Activated CD4-positive, alpha-beta T cell treated with anti-CD3 and anti-CD28 coated beads, Interleukin-2, amount 50 U/mL, for 4 hours (primary cell): ENCODE results near the gene INTS1.

Source experiments
- DNase-seq, 2 experiments: peaks; one replicate each; pipeline ENCODE4 v3.0.0-alpha.2; 2020

INTS1 gene

GRCh38 chr7:1503816-1504775 is at the start of gene INTS1:
TSS of gene INTS1 (minus strand) at chr7:1504389. CDS start at chr7:1503960, 429 bp downstream.
- DNase-seq, result peak; percentile 80 to 83

DNA sequence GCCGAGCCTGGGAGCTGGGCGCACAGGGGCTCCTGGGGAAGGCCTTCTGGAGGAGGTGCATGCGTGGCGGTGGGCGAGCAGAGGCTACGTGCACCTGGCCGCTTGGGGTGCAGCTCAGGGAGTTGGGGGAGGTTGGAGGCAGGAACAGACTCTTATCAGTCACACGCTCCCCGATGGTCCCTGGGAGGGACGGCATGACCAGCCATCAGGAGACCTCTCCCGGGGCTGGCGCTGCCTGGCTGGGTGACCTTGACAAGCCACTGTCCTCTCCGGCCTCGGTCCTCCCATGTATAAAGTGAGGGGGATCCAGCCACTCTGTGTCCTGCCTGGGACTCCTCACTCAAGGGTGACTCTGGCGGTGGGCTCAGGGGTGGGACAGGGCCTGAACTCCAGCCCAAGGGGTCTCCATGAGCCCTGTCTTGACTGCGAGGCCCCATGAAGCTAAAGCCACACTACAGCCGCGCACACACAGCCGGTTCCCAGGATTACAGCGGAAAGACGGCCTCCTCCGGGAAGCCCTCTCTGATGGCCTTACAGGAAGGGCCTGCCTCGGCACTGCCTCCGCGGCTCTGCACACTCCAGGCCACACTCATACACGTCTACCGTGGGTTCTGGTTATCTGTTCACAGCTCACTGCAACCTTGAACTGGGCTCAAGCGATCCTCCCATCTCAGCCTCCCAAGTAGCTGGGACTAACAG is 49.5 kb upstream of the INTS1 start:
- no peak for DNase-seq

DNA sequence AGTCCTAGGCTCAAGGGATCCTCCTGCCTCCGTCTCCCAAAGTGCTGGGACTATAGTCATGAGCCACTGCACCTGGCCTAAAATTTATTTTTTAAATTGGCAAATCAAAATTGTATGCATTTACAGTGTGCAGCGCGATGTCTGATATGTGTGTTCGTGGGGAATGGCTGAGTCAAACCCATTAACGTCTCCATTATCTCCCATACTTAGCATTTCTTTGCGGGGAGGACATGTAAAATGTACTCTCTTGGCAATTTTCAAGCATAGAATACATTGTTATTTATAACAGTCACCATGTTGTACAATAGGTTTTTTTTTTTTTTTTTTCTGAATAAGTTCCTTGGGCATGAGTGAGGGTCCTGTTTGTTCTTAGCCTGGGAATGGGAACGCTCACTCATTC is 48.0 kb upstream of the INTS1 start:
- DNase-seq, result no peak

DNA sequence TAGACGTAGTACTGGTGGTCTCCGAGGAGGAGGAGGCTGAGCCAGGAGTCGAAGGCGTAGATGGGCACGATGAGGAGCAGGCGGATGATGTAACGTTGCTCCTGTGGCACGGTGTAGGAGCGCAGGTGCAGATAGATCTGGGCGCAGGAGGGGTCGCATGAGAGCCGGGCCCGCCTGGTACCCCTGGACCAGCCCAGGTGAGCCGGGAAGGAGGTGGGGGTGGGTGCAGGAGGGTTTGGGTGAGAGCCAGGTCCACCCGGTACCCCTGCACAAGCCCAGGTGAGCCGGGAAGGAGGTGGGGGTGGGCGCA is 46.6 kb upstream of the INTS1 start:
- DNase-seq, result no peak

GRCh38 chr7:1550005-1550845 is 46.0 kb upstream of the INTS1 start:
- no peak for DNase-seq

GRCh38 chr7:1549357-1550004 is 45.3 kb upstream of the INTS1 start:
- DNase-seq, result no peak

- no peak for DNase-seq
Measured at GRCh38 chr7:1548944-1549343, 44.8 kb upstream of the INTS1 start.

- no peak for DNase-seq
Measured at GRCh38 chr7:1548438-1548831, 44.2 kb upstream of the INTS1 start.

- no peak for DNase-seq
Measured at GRCh38 chr7:1547777-1548437, 43.7 kb upstream of the INTS1 start.

DNA sequence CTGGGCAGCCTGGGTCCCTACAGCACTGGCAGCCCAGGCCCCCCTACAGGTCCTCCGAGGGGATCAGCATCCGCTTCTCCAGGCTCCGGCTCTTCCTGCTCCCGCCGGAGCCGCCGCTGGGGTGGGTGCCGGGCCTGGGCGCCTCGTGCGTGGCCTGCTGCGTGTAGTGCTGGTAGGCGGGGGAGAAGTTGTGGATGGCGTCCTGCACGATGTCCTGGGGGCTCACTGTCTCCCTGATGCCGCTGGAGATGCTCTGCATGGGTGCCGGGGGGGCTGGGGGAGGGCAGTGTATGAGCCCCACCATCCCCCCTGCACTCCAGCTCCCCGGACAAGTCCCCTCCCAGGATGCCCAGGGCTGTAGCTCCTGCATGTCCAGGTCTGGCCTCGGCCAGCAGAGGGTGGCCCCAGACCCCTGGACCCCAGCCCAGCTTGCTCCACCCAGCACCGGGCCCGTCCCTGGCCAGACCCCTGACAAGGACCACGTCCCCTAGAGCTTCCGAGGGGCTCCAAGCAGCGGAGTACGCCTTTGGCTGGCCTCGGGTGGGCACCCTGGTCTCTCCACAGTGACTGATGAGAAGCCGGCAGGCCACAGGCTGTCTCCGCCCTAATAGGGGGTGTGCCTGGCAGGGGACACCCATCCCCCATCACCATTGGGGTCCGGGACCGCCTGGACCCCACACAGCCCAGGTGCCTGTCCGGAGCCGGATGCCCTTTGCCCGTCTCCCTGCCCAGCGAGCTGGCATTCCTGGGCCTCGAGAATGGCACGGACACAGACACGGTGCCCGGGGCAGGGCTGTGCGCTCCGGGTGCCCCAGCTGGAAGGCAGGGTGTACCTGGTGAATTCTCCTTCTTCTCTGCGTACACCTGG is 43.0 kb upstream of the INTS1 start:
- no peak for DNase-seq

GRCh38 chr7:1546274-1546908 is 42.2 kb upstream of the INTS1 start:
- no peak for DNase-seq

- no peak for DNase-seq
Measured at GRCh38 chr7:1545417-1546246, 41.4 kb upstream of the INTS1 start.

DNA sequence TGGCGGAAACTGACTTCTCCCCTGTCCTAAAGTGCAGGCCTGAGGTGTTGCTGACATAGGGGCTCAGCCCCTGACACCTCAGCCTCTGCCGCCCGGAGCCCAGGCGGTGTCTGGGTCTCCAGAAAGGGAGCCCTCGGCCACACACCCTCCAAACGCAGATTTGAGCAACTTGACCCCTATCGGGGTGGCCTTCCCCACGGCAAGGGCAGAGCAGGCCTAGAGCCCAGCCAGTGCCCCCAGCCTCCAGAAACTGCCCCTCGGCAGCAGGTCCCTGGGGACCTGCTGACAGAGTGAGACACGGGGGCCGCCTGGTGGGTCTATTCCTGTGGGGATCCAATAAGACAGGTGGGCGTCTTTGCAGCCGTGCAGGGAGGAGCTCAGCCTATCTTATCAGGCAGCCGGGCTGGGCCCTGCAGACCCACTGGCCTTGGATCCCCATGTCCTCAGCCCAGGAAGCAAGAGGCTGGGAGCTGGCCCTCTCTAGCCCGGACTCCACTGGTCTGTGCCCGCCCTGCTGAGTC is 40.8 kb upstream of the INTS1 start:
- no peak for DNase-seq

- DNase-seq, result no peak
Measured at GRCh38 chr7:1544178-1544895, 40.1 kb upstream of the INTS1 start.

DNA sequence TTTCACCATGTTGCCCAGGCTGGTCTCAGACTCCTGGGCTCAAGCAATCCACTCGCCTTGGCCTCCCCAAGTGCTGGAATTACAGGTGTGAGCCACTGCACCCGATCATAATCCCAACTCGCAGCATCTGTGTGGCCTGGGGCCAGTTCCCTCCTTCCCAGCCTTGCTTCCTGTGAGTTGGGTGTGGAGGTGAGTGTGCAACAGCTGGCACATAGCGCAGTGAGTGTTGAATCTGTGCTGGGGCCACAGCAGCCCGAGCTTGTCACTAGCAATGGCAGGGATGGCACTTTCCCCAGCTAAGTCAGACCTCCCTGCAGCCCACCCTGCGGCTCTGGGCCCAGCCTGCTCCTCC is 39.6 kb upstream of the INTS1 start:
- no peak for DNase-seq

DNA sequence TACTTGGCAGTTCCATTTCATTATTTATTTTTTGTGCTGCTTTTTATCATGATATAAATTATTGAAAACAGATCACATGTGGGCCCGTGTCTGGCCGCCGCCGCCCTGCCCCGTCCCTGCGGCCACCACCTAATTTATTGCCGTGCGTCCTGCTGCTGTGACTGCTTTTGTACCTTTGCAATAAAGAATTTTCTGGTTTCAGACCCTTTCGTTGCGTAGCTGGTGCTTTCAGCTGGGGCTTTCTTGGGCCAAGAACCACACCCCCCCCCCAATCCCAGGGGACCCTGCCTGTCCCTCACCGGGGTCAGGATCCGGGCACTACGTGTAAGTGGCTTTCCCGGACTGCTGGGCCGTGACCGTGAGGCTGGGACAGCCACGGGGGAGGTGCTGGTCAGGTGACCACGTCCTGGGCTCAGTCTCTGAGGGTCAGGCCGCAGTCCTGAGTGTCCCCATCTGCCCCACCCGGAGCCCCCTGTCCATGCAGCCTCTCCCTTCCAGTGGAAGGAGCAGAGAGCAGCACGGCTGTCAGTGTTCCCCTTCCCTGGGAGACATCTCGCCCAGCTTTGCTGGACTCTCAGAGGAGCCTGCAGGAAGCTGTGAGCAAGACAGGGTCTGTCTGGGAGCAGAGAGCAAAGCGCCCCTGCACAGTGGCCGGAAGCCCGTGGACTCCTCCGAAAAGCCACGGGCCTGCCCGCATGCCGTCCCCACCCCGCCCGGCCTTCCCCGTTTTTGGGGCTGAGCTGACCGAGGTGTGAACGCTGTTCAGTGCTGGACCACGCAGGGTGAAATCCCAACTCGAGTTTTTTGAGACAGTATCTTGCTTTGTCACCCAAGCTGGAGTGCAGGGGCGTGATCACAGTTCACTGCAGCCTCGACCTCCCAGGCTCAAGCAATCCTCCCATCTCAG is 38.9 kb upstream of the INTS1 start:
- DNase-seq, result no peak

GRCh38 chr7:1542329-1542728 is 38.1 kb upstream of the INTS1 start:
- no peak for DNase-seq
